Esophagus muscularis mucosa (tissue), 3 donors: Measurements from ENCODE around the gene CAPZB.

Experiments used
- CTCF ChIP-seq, 3 experiments: fragments of 200-600 bp in 2 of 3; fragments of 450-650 bp in 1 of 3; sonication (generic) in 2 of 3; IDR thresholded peaks; one replicate each; pipeline ENCODE4 v1.5.1; 2017 to 2019; ENCODE audit warnings: antibody characterized with exemption in 3 of 3, mild to moderate bottlenecking in 2 of 3, moderate library complexity in 1 of 3
- POLR2A ChIP-seq: fragments of 450-650 bp; IDR thresholded peaks from one replicate; pipeline ENCODE4 v1.6.1; 2017; ENCODE audit warnings: antibody characterized with exemption, moderate library complexity, mild to moderate bottlenecking, low read depth
- POLR2AphosphoS5 ChIP-seq, 2 donors: sonication (generic); formaldehyde crosslinking; IDR thresholded peaks; one replicate each; pipeline ENCODE4 v1.6.1; 2017; ENCODE audit warnings: antibody characterized with exemption in 2 of 2

- no peak for TF ChIP-seq CTCF (IDR thresholded peaks at IDR 0.05)
- no peak for TF ChIP-seq POLR2AphosphoS5 (IDR thresholded peaks at IDR 0.05)
- TF ChIP-seq POLR2A = no peak
These were observed 135.3 kb downstream of the CAPZB start for GRCh38 chr1:19349999-19350398.
